HG02884 (cell line): Measurements from ENCODE around the gene GPR50.

Source experiments
- ATAC-seq: cut with Tn5 transposase; IDR thresholded peaks from one replicate; pipeline ENCODE4 v1.9.1; 2021; ENCODE audit warnings: mild to moderate bottlenecking, moderate library complexity; ENCODE audit not compliant: unreplicated experiment

The GPR50 gene

DNA sequence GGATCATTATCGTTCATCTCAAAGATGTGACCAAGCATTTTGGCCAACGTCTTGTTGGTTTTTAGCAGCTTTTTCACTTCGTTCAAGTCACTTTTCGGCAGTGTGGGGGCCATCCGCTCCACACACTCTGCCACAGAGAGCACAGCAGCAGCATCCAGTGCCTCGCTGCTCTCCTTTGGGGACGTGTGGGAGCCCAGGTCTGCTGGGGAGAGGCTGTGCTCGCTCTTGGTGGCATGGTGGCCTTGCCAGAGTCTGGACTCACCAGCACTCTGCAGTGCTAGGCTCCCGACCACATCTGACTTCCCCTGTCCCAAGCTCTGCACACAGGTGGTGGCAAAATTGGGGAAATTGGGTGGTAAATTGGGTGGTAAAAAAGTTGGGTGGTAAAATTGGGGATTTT lies 50.6 kb downstream of the GPR50 start:
- no peak for ATAC-seq

DNA sequence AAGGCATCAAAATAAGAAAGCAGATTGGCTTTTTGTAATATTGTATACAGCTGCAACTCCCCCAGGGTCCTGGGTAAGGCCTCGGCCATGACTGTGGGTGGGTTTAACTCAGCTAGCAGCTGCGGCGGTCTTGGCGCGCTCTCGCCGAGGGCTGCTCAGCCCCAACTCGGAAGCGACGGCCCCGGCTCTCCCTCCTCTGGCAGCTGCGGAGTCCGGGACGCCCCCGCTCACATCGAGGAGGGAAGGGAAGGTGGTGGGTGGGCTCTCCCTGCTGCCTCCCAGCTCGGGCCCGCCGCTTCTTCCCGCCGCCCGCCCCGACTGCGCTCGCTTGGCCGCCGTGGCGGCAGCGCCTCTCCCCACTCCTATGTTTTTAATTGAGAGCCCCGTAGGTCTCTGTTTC lies 51.2 kb downstream of the GPR50 start:
- ATAC-seq: no peak

DNA sequence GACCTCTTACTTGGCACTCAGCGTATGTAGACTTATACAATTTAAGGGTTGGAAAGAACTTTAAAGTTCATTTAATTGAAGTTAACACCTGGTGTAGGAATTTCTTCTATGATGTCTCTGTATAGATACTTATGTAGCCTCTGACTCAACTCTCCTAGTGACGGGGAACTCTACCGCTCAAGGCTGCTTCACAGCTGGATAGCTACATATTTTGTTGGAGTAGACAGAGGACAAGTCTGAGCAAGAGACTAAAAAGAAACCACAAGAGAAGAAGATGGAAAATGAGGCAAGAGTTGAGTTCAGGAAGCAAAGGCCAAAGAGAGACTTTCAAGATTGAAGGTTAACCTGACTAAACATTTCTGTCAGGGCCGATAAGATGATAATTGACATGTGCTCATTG lies 52.6 kb downstream of the GPR50 start:
- ATAC-seq: no peak
